Astrocyte of the cerebellum (primary cell): ENCODE data around the gene WEE2.

ENCODE experiments used
- DNase-seq: peaks from one replicate; pipeline ENCODE4 v3.0.0-alpha.2; 2011; ENCODE audit warnings: low read depth
- H3K4me3 ChIP-seq: 2 replicates; pipeline ENCODE4 v1.5.1; 2011; ENCODE audit warnings: mild to moderate bottlenecking, low read depth, low read length, moderate library complexity
- in situ Hi-C: cut with HindIII; loops from 2 replicates; pipeline ENCODE4 v1.10.0; 2017; ENCODE audit warnings: low sequenced_read_pairs
- TF ChIP-seq, protein P1 (sequence below): IDR thresholded peaks from 2 replicates; pipeline ENCODE4 v1.5.1; 2012; ENCODE audit warnings: low read length, low read depth, moderate library complexity, mild to moderate bottlenecking; ENCODE audit errors: missing control alignments

The WEE2 gene

DNA sequence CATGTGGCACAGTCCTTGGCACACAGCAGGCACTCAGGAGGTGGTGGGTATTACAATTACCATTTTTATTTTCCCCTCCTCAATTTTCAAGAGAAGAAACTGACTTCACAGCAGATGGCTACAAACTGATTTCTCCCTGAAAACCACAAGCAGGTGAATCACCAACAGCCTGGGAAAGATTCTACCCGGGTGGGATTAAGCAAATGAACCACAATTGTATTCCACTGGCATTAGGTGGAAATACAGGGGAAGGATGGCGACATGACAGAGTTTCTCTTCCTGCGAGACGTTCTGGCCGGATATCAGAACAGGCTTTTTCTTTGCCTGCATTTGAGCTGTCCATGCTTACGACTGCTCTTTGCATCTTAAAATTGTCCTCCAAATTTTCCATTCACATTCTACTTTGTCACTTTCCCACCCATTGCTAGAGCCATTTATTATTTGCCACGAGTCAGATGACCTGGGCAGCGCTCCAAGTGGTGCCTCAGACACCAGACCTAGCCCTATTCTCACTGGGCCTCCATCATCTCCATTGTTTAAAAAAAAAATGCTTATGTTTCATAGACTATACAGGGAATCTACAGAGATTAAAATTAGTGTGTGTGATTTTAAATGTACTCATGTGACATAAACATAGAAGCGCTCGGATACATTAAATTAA is 10.8 kb upstream of the WEE2 start:
- in situ Hi-C loops: no loop called here

GRCh38 chr7:141698247-141699015 is 9.7 kb upstream of the WEE2 start:
- TF ChIP-seq, protein P1, sequence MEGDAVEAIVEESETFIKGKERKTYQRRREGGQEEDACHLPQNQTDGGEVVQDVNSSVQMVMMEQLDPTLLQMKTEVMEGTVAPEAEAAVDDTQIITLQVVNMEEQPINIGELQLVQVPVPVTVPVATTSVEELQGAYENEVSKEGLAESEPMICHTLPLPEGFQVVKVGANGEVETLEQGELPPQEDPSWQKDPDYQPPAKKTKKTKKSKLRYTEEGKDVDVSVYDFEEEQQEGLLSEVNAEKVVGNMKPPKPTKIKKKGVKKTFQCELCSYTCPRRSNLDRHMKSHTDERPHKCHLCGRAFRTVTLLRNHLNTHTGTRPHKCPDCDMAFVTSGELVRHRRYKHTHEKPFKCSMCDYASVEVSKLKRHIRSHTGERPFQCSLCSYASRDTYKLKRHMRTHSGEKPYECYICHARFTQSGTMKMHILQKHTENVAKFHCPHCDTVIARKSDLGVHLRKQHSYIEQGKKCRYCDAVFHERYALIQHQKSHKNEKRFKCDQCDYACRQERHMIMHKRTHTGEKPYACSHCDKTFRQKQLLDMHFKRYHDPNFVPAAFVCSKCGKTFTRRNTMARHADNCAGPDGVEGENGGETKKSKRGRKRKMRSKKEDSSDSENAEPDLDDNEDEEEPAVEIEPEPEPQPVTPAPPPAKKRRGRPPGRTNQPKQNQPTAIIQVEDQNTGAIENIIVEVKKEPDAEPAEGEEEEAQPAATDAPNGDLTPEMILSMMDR: no peak
- in situ Hi-C loops: no loop called here
- H3K4me3 ChIP-seq: no peak overlapping the region
- DNase-seq: no peak

More for the DNA sequence above, 10.8 kb upstream of the WEE2 start:
- peak; percentile 76 for DNase-seq
- TF ChIP-seq, protein P1: no peak
- H3K4me3 ChIP-seq: no peak overlapping the region

DNA sequence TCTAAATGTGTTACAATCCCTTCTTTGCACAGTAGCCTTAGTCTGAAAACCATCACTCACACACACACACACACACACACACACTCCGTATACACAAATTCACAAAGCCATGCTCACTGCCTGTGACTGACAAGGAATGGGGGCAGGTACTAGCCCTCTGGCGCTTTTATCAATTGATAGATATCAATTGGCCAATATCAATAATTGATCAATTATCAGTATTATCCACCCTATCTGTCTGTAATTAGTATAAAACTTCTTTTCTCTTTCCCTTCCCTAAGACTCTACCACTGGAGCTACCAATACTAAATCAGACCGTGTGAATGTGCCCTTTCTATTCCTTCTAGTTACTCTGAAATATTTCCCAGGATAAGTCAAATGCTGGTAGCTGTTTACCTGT is 8.3 kb upstream of the WEE2 start:
- H3K4me3 ChIP-seq: no peak overlapping the region
- in situ Hi-C loops: no loop called here
- DNase-seq: no peak
- TF ChIP-seq, protein P1: no peak

DNA sequence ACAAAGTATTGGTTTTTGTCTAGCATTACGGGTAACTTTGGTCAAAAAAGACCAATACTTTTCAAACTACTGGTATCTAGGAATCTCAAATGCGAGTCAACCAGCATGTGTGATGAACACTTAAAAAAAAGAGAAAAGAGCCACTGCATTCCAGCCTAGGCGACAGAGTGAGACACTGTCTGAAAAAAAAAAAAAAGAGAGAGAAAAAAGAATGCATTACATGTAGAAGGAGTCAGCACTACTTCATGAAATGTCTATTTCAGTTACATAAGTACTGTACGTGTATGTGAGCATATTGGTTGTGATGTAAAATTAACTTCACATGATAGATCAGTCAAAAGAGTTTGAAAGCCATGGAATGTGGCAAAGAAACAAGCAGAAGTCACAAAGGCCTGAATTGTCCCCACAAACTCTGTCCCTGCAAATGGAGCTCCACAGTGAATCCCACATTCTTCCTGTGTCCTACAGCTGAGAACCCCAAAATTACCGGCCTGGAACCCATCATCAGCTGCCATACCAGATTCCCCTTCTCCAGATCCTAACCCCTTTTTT is 7.8 kb upstream of the WEE2 start:
- TF ChIP-seq, protein P1: no peak
- H3K4me3 ChIP-seq: peak overlapping the region; percentile 59
- no peak for DNase-seq
- in situ Hi-C loops: no loop called here

GRCh38 chr7:141700848-141701371 is 7.2 kb upstream of the WEE2 start:
- DNase-seq: no peak
- TF ChIP-seq, protein P1: no peak
- in situ Hi-C loops: no loop called here
- H3K4me3 ChIP-seq: peak overlapping the region; percentile 59

GRCh38 chr7:141701489-141702046 is 6.6 kb upstream of the WEE2 start:
- in situ Hi-C loops: no loop called here
- no peak for DNase-seq
- TF ChIP-seq, protein P1: no peak
- H3K4me3 ChIP-seq: peak overlapping the region; percentile 59
